GM18517 (cell line): ENCODE results near the gene ADAMTS5.

Experiments used
- ATAC-seq: cut with Tn5 transposase; IDR thresholded peaks from one replicate; pipeline ENCODE4 v1.9.1; 2021; ENCODE audit warnings: mild to moderate bottlenecking, moderate library complexity; ENCODE audit not compliant: unreplicated experiment

Gene ADAMTS5

GRCh38 chr21:26967062-26967913, at the start of gene ADAMTS5:
Gene ADAMTS5, minus strand, starts transcription at chr21:26967088. Its CDS starts 697 bp downstream, at chr21:26966391.
- ATAC-seq: no peak

DNA sequence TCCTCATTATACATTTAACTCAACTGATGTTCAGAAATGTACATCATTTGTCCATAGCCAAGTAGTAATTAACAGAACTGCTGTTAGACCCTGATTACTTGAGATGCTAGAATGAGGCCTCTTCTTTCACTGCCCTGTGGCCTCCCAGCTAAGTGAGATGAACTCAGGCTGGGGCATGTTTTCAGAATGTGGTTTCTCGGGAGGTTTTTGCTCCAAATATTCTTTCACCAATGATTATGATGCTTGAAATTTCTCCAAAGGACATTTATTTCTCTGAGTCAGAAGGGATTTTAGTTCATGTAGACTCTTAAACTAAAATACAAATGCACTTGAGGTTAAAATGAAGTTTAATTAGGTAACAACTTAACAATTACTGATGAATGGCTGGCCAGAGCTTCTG, 34.6 kb upstream of the ADAMTS5 start:
- no peak for ATAC-seq

DNA sequence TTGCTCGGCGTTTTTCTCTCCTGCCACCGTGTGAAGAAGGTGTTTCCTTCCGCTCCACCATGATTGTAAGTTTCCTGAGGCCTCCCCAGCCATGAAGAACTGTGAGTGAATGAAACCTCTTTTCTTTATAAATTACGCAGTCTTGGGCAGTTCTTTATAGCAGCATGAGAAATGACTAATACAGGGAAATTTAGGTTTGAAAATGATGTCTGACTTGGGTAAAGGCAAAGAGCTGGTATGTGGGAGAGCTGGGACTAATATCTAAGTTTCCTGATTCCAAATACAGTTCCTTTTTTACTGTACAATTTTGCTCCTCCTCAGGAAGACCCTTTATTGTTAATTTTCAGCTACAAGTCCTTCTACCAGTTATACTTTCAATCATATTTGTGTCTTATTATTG, 16.7 kb upstream of the ADAMTS5 start:
- no peak for ATAC-seq

GRCh38 chr21:26982767-26983166, 15.9 kb upstream of the ADAMTS5 start:
- ATAC-seq: no peak

- no peak for ATAC-seq
These were observed 10.9 kb upstream of the ADAMTS5 start for GRCh38 chr21:26977746-26978145.

- no peak for ATAC-seq
These were observed 6.3 kb upstream of the ADAMTS5 start for GRCh38 chr21:26973226-26973625.

- no peak for ATAC-seq
These were observed 5.3 kb upstream of the ADAMTS5 start for GRCh38 chr21:26972192-26972591.

GRCh38 chr21:26969971-26970725, 3.3 kb upstream of the ADAMTS5 start:
- ATAC-seq: no peak

DNA sequence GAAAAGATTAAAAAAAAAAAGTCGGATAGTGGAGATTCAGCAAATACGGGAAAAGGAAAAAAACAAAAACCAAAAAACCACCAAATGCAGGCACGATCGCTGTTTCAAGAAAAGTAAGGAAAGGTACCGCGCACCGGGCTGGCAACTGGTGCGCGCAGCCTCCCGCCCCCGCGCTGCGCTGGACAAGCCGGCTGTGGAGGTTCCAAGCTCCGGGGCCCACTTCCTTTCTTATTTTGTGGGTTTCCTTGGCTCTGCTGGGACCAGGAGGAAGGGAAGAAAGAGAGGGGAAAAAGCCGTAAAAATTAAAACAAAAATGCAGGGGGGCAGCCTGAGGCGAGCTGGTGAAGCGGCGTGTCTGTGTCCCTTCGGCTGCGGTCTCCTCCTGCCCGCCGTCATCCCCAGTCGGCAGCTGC, 233 bp downstream of the ADAMTS5 start:
- no peak for ATAC-seq

- ATAC-seq: no peak
These were observed 844 bp downstream of the ADAMTS5 start for GRCh38 chr21:26965907-26966581.

- ATAC-seq: no peak
These were observed 1.6 kb downstream of the ADAMTS5 start for GRCh38 chr21:26965040-26965906.

- no peak for ATAC-seq
These were observed 2.6 kb downstream of the ADAMTS5 start for GRCh38 chr21:26964170-26964778.

DNA sequence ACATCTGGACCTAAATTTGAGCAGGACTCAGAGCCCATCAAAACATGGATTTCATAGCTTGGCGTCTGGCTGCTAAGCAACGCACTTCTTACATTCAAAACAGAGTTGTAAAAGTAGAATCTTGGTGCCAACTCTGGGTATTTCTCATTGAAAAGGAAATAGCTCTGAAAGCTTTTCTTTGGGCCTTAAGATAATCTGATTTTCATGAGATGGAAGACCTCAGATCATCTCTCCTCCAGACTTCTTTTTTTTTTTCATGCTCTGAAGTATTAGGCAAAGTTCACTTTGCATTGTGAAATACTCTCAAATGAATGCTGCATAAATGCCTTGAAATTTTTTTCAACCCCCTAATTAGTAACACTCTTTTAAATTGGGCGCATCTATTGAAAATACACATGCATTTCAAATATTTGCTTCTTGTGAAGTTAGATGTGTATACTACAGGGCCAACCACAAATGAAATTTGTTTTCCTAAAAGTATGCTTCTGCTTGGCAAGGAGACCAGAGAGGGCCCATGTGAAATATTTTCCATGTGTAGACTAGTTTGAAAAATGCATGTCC, 4.2 kb downstream of the ADAMTS5 start:
- ATAC-seq: no peak

GRCh38 chr21:26961698-26962097, 5.2 kb downstream of the ADAMTS5 start:
- ATAC-seq: no peak

- no peak for ATAC-seq
These were observed 8.1 kb downstream of the ADAMTS5 start for GRCh38 chr21:26958788-26959187.

DNA sequence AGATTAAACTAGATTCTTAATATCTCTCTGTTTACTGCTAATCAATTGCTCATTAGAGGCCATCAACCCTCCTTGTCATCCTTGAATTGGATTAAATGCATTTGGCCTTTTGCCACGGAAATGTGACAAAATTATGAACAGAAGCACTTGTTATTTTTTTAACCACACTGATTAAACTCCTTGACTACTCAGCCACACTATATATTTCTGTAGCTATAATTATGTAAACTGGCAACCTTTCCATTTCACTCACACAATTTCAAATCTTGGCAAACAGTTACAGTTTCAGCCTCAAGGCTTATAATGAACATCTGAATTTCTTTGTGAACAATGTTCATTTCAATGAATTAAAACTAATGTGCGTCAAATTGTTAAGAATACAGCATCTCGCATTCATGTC, 10.1 kb downstream of the ADAMTS5 start:
- no peak for ATAC-seq

- ATAC-seq: no peak
These were observed 10.7 kb downstream of the ADAMTS5 start for GRCh38 chr21:26956216-26956615.

GRCh38 chr21:26954662-26955121, 12.2 kb downstream of the ADAMTS5 start:
- ATAC-seq: no peak

DNA sequence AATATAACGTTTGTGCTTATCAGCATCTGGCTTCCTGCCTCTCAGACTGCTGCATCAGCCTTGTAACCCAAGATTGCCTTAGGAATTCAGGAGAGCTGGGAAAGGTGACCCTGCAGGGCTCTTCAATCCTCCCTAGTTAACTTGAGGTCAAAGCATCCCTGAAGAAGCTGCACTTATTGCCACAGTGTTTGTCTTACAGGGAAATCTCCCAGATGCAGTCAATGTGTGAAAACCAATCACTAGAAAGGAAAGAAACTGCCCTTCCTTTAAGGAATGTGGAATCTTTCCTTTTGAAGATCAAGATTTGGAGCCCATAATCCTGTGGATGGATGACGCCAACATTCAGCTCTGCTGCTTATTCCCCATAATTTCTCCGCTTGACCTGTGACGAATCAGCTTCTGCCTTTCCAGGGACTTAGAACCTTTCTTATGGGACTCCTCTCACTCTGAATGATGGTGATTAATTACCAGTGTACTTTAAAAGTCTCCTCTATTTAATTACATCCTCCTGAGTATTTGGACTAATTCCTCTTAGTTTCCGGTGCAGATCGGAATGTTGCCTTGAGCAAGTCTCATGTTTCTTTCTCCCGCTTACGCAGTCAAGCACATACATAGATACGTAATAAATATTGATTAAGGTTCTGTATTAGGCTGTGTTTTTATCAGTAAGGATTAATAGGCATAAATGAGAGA, 14.4 kb downstream of the ADAMTS5 start:
- ATAC-seq: no peak
